ENCODE results near the gene TEX14.

TEX14 gene

GRCh38 chr17:58516644-58517377, 175.0 kb downstream of the TEX14 start:
- DNase-seq = no peak

- no peak for DNase-seq
Observed at GRCh38 chr17:58515286-58515685, 176.6 kb downstream of the TEX14 start.

- no peak for DNase-seq
Observed at GRCh38 chr17:58514770-58515157, 177.1 kb downstream of the TEX14 start.

- DNase-seq = peak; percentile 95
Observed at GRCh38 chr17:58513965-58514769, 177.7 kb downstream of the TEX14 start, which contains the start of gene MTMR4. MTMR4 (minus strand) TSS chr17:58514638; CDS start chr17:58514407, 231 bp downstream.

GRCh38 chr17:58513267-58513964, 178.4 kb downstream of the TEX14 start:
- DNase-seq = peak; percentile 59

GRCh38 chr17:58510075-58510474, 181.8 kb downstream of the TEX14 start:
- no peak for DNase-seq

- no peak for DNase-seq
Observed at GRCh38 chr17:58508341-58509067, 183.3 kb downstream of the TEX14 start.

- DNase-seq = no peak
Observed at GRCh38 chr17:58507123-58507634, 184.7 kb downstream of the TEX14 start.
